ENCODE data around the gene RNF123.

RNF123 gene

DNA sequence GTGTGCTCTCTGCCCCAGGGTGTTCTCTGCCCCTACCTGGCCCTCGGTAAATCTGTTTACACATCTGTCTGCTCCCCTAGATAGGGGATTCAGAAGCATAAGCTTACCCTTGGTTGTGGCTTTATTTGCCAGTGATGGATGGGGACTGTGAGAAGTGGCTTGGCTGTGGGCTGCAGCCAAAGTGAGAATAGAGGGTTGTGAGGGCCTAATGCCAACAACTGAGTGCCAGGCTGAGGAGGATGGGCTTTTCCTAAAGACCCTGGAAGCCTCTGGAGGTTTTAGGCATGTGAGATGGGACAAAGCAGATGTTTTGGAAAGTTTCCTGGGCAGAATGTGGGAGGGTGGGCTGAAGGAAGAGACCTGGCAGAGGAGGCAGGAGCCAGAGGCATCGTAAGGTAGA is 30.6 kb upstream of the RNF123 start:
- DNase-seq (ENCODE audit: low read depth in 2 of 2), result no peak

DNA sequence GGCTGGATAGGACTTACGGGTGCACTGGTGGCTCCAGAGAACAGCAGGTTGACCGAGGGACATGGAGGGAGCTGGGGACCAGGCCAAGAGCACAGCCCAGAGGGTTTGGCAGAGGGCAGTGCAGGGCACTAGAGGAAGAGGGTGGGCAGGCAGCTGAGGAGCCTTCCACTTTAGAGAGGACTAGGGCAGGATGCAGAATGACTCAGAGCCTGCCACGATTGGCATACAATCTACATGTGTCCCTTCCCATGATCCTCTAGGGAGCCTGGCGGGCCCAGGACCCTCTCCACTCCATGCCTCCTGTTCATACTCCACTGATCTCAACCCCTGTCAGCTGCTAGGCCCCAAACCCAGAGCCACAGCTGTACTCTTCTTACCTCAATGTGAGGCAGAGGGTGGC is 29.6 kb upstream of the RNF123 start:
- DNase-seq (ENCODE audit: low read depth in 2 of 2), result no peak

DNA sequence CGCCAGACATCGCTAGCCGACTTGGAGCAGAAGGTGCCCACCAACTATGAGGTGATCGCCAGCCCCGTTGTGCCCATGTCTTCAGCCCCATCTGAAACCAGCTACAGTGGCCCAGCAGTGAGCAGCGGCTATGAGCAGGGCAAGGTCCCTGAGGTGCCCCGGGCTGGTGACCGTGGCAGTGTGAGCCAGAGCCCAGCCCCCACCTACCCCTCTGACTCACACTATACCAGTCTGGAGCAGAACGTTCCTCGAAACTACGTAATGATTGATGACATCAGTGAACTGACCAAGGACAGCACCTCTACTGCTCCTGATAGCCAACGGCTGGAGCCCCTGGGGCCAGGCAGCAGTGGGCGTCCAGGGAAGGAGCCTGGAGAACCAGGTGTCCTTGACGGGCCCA is 28.1 kb upstream of the RNF123 start:
- DNase-seq (ENCODE audit: low read depth in 2 of 2), result no peak

DNA sequence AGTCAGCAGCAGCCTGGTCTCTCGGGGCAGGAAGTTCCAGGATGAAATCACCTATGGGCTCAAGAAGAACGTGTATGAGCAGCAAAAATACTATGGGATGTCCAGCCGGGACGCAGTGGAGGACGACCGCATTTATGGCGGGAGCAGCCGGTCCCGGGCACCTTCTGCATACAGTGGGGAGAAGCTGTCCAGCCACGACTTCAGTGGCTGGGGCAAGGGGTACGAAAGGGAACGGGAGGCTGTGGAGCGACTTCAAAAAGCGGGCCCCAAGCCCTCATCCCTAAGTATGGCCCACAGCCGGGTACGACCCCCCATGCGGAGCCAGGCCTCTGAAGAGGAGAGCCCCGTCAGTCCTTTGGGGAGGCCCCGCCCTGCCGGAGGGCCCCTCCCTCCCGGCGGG is 27.3 kb upstream of the RNF123 start:
- DNase-seq (ENCODE audit: low read depth in 2 of 2), result no peak

DNA sequence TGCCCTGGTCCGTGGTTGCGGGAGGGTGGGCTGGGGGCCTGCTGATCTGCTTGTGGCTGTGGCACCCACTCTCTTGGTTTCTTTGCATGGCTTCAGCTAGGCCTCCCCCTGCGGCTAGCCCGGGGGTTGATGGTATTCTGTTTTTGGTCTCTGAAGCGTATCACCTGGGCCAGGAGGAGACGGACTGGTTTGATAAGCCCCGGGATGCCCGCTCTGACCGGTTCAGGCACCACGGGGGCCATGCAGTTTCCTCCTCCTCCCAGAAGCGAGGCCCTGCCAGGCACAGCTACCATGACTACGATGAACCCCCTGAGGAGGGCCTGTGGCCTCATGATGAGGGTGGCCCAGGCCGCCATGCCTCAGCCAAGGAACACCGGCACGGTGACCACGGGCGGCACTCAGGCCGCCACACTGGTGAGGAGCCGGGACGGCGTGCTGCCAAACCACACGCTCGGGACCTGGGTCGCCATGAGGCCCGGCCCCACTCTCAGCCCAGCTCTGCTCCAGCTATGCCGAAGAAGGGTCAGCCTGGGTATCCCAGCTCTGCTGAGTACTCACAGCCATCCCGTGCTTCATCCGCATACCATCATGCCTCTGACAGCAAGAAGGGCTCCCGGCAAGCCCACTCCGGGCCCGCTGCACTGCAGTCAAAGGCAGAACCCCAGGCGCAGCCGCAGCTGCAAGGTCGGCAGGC is 26.5 kb upstream of the RNF123 start:
- DNase-seq (ENCODE audit: low read depth in 2 of 2), result no peak

DNA sequence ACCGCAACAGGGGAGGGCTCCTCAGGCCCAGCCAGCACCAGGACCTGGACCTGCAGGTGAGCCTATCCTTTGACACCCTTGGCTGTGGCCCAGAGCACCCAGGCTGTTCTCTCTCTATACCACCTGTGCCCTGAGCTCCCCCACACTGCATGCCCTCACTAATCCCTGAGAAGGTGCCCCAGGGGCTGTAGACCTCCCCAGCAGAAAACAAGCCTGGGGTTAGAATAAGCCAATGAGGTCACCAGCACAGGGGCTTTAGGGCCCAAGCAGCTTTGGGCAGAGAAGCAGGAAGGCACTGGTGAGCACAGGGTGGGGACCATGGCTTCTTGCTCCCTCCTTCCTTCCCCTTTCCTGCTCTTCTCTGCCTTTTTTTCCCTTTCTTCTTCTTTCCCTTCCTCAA is 25.5 kb upstream of the RNF123 start:
- no peak for DNase-seq (ENCODE audit: low read depth in 2 of 2)

DNA sequence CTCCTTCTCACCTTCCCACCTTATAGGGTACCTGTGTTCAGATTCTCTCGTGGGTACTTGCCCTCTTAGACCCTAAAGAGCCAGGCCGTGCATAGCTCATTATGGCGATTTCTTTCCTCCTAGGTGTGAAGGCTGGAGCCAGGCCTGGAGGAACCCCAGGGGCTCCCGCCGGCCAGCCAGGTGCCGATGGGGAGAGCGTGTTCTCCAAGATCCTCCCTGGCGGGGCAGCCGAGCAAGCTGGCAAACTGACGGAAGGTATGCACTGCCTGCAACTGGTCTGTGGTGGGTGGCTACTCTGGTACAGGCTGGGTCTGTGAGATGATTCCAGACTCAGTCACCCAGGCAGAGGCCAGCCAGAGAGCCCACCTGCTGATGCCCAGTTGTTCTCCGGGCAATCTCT is 25.1 kb upstream of the RNF123 start:
- no peak for DNase-seq (ENCODE audit: low read depth in 2 of 2)

DNA sequence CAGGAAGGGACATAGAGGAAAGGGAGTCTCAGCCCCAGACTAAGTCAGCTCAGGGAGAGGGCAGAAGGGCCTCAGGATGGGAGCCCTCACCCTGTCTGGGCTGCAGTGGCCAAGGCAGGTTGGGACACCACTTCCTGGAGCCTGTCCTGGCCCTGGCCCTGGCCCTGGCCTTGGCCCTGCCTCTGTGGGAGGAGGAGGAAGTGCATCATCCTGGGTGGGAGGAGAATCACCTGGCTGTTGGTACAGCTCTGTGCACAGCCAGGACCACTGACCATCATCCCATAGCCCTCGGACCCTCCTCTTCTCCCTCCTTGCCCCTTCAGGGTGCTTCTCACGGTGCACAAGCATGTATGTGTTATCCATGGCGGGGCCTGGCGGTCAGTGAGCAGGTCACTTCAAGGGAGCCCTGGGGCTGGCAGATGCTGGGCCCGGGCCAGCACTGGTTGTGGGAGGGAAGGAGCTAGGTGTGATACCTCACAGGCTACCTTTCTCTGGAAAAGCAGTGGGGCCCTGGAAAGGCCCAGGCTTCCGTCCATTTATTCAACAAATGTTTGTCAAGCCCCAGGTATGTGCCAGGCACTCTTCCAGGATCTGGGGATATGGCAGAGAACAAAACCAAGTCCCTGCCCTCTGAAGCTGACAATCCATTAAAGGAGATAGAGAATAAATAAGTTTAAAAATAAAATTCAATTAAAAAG is 23.4 kb upstream of the RNF123 start:
- DNase-seq (ENCODE audit: low read depth in 2 of 2), result no peak

DNA sequence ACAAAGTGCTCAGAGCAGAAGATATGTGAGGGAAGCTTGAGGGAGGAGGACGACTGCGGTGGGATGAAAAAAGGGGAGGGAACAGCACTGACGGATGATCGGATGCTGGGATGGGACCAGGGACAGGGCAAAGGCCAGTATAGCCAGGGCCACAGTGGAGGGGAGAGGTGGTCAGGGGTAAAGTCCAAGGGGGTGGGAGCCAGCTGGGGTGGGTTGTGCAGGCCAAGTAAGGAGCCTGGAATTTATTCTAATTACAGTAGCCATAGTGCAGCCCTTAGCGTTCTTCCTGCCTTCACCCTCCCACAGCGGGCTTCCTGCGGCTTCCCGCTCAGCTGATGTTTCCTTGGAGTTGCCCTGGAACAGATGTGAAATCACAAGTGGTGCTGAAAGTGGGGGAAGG is 22.8 kb upstream of the RNF123 start:
- no peak for DNase-seq (ENCODE audit: low read depth in 2 of 2)

DNA sequence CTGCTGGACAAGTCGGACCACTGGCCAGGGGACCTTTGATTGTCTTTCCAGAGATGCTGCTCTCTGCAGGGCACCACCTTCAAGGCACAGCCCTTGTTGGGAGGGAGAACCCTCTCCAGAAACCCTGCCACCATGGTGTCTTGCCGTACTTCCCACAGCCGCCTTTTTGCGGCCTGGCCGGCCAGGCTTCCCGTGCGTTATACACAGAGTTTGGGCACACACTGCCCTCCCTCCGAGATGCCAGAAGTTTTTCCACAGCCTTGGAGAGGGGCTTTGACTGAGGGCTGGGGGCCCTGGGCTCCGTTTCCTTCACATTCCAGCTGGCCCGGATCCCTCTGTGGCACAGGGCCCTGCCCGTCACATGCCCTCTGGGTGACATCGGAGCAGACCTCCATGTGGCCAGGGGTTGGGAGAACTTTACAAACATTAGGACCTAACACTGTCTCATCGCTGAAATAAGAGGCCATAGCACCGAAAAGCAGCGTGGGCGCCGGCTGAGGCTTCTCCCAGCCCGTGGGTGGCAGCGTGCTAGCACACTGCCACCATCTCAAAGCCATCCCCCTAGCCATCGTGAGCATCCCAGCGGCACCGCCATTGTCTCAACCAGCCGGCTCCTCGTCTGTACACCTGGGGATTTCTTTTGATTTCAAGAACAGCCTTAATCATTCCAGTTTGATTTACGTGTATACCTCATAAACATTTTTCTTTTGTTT is 21.5 kb upstream of the RNF123 start:
- DNase-seq (ENCODE audit: low read depth in 2 of 2), result no peak

DNA sequence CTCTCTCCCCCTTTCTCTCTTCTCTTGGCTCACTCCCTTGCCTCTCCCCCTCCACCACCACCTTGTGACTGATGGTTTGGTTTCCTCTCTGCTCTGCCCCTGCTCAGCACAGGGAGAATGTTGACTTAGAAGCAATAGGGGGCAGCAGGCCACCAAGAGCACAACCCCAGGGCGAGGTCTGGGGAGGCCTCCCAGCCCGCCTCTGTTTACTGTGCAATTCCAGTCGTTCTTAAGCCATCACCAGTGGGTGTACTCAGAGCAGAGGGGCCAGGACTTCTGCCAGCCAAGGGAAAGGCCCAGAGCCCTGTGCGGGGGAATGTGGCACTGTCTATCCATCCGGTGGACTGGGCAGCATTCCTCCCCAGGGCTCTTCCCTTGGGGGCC is 21.0 kb upstream of the RNF123 start:
- no peak for DNase-seq (ENCODE audit: low read depth in 2 of 2)

DNA sequence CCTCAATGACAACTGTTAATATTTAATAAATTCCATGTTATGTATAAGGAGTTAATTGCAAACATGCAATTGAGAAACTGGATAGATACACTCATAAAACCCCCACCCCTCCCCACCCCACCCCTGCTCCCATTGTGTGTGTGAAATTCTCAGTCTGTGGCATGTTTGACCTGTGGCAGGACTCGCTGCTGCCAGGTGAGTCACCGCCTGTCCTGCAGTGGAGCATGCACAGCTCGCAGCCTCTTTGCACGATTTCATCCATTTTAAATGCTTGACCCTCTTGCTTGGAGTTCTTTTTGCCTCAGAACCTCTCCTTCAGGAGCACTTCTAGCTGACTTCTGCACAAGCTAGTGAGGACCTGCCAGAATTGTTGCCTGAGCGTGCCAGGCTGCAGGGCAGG is 20.5 kb upstream of the RNF123 start:
- DNase-seq (ENCODE audit: low read depth in 2 of 2), result no peak

DNA sequence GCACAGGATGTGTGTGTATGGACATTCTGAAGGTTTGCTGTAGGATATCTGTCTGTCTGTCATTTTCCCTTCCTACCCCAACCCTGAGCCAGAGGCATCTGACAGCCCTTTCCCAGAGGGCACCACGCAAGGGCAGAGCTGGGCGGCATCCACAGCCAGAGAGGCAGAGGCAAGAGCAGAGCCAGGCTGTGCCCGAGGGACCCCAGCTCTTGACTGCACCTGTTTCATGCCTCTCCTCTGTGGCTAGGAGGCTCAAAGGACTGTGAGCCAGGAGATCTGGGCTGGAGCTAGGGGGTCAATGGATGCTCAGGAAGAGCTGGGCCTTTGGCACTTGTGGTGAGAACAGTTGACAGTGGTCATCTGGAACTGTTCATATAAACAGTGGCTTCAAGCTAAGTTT is 20.0 kb upstream of the RNF123 start:
- DNase-seq (ENCODE audit: low read depth in 2 of 2), result no peak

DNA sequence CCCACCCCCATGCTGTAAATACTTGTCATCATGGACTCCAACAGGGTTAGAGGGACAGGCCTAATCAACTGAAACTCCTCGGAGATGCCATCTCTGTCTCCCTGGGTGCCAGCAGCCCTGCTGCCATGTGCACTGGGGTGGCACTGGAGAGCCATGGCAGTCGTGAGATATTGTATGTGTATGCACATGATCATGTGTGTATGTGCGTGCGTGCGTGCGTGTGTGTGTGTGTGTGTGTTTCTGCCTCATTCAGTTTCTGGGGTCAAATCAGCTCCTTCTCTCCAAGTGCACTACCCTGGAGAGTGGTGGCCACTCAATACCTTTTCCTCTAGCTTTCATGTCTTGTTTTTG is 18.4 kb upstream of the RNF123 start:
- no peak for DNase-seq (ENCODE audit: low read depth in 2 of 2)

DNA sequence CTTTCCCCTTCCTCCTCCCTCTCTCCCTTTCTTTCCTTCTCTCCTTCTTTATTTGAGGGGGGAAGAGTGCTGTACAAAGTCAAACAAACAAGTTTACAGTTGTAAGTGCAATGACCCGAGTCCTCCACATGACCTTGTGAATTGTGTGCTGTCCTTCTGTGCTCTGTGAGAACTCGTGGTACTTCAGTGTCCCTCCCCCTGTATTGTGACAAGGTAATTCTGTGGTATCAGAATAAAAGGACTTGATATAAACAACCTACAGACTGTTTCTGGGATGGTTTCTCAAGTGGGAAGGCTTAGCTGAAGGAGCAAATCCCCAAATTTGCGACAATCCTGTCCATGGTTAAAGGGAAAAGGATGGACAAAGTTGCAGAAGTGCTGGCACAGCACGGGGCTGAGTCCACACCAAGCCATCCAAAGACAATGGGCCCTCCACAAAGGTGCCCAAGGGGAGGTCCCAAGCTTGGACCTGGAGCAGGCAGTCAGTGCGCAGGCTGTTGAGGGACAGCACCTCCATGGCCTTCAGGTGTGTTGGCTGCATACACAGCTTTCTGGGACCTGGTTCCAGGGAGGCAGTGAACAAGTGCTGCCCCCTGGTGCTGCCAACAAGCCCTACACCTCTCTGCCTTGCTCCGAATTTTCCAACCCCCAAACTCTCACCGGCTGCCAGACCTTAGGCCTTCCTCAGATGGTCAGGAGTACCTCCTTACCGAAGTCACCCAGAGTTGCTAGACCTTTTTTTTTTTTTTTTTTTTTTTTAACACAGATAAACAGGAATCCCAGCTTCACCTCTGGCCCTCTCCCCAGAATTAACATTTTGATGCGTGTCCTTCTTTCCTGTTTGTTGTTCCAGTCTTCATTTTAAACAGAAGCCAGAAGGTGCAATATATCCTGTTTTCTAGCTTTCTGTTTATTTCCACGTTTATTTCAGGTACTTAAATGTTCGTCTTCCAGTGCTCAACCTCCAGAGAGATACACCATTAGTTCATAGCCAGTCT is 17.8 kb upstream of the RNF123 start:
- DNase-seq (ENCODE audit: low read depth in 2 of 2), result peak; percentile 42 to 51

DNA sequence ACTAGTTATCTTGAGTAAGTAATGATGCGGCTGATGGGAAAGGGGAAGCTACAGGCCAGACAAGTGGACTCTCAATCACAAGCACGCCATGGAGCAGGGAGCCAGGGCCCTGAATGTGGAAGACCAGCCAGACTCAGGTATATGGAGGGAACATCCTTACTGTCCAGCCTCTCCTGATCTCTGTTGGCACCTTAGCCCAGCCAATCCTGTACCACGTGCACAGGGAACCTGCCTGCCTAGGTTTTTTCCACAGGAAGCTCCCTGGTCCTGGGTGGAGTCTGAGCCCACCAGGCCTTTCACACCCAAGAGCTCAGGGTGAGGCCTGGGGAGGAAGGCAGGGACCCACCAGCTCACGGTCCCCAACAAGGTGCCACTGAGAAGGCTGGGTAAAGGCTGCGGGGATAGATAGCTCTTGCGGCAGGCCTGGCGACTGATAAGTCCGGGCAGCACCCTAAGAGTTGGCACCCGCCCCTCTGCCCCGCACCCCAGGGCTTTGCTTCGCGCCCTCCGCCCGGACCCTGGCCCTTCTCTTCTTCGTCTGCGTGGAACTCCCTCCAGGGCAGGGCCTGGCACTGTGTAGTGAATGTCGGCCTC is 16.1 kb upstream of the RNF123 start:
- DNase-seq (ENCODE audit: low read depth in 2 of 2), result no peak

DNA sequence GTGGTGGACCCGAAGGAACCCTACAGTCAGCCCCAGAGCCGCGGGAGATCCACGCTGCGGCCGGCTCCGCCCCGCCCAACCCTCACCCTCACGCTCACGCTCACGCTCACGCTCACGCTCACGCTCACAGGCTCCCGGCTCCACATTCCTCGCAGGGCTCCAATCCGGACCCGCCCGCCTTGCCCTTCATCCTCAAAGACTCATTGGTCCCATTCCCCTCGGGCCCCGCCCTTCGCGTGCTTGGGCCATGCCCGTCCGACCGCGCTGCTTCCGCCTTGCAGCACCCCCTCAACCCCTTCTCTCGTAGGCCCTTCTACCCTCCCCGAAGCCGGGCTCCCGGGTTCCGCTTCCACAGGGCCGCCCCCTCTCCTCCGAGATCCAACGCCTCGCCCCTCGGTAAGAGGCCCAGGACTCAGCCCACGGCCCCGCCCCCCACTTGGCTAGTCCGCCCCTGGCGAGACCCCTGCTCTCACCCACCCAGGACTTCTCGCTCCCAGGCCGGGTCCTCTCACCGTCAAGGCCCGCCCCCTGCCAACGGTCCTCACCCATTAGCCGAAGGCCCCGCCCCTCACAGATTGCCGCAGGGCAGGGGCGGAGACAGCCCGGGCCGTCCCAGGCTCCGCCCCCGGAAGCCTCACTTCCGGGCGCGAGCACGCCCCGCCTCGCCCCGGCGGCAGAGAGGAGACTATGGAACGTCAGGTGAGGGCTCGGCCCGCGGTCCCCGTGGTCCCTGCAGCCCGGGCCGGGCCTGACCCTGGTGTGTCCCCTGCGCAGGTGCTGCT is 15.5 kb upstream of the RNF123 start, which contains the start of gene APEH:
APEH (plus strand) TSS at position 637 of the 782 bp plus-strand sequence; CDS start at position 688, 51 bp downstream.
- peak; percentile 96 to 97 for DNase-seq (ENCODE audit: low read depth in 2 of 2)

DNA sequence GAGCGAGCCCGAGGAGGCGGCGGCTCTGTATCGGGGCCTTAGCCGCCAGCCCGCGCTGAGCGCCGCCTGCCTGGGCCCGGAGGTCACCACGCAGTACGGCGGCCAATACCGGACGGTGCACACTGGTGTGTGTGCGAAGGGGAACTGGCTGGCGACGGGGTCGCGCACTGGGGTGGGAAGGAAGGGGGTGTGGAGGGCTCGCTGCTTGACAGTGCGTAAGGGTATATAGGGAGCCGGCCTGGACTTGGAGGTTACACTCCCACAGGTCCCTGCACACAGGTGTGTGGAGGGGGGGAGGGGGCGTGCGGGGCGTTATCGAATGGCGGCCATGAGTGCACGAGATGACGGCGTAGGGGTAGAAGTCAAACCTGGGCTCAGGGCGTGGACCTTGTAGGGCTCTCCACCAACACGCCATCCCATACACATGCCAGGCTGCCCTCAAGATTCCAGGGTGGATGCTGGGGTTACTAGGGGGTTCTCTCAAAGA is 14.8 kb upstream of the RNF123 start:
- DNase-seq (ENCODE audit: low read depth in 2 of 2), result no peak

DNA sequence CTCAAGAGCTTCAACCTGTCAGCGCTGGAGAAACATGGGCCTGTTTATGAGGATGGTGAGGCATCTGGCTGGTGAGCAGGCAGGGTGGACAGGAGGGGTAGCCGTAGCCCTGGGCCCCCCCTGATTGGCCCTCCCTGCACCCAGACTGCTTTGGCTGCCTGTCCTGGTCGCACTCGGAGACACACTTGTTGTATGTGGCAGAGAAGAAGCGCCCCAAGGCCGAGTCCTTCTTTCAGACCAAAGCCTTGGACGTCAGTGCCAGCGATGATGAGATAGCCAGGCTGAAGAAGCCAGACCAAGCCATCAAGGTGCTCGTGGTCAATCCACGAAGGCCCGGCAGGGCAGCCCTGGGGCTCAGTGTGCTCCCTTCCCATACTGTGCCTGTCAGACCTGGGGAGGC is 13.4 kb upstream of the RNF123 start:
- DNase-seq (ENCODE audit: low read depth in 2 of 2), result no peak

DNA sequence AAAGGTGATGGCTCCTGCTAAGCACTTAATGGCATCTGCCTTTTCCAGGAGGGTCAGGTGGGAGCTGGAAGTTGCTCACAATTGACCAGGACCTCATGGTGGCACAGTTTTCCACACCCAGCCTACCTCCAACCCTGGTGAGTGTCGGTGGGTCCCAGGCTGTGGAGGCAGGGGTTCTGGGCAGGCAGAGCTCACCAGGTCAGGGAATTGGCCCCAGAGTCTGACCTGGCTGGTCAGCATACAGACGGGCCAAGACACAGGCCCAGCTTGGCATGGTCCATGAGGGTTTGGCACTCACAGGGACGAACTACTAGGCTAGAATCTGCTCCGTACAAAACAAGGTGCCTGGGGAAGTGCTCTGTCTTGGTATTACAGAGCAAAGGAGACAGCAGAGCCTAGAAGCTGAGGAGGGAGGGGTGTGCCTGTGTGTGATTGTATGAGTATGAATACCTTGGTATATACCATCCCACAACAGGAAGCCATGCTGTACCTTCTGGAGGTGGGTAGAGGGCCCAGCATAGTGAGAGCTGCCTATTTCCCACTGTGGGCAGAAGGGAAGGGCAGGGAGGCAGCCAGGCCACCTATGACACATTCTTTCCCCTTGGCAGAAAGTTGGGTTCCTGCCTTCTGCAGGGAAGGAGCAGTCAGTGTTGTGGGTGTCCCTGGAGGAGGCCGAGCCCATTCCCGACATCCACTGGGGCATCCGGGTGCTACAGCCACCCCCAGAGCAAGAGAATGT is 8.7 kb upstream of the RNF123 start:
- DNase-seq (ENCODE audit: low read depth in 2 of 2), result no peak
